Smooth muscle cell (in vitro differentiated cells): ENCODE measurements around the gene CDH3. TPM values are rescaled to one million over a fixed set of nuclear protein-coding genes. Genes with fewer than 3 reads are reported as not detected.

Source experiments
- DNase-seq: peaks from one replicate; lab custom pipeline; 2025; ENCODE audit not compliant: unreplicated experiment; lab: John Stamatoyannopoulos, UW
- H2AFZ ChIP-seq: fragments of 200-600 bp; sonication (generic); 2 replicates; pipeline ENCODE4 v1.6.0; 2016; ENCODE audit warnings: antibody characterized with exemption, low read depth, mild to moderate bottlenecking
- H3F3A ChIP-seq: fragments of 200-600 bp; sonication (generic); 2 replicates; pipeline ENCODE4 v1.6.0; 2017; ENCODE audit warnings: antibody characterized with exemption, low read depth
- H3K27ac ChIP-seq: fragments of 200-600 bp; sonication (generic); 2 replicates; pipeline ENCODE4 v1.5.1; 2016; ENCODE audit warnings: low read depth, mild to moderate bottlenecking
- H3K27me3 ChIP-seq: fragments of 200-600 bp; sonication (generic); 2 replicates; pipeline ENCODE4 v1.6.1; 2016; ENCODE audit warnings: low read depth, mild to moderate bottlenecking
- H3K36me3 ChIP-seq: fragments of 200-600 bp; sonication (generic); 2 replicates; pipeline ENCODE4 v1.5.1; 2016; ENCODE audit warnings: low read depth
- H3K4me1 ChIP-seq: fragments of 200-600 bp; sonication (generic); 2 replicates; pipeline ENCODE4 v1.5.1; 2016; ENCODE audit warnings: low read depth
- H3K4me2 ChIP-seq: fragments of 200-600 bp; sonication (generic); 2 replicates; pipeline ENCODE4 v1.6.0; 2016; ENCODE audit warnings: mild to moderate bottlenecking
- H3K4me3 ChIP-seq: fragments of 200-600 bp; sonication (generic); 2 replicates; pipeline ENCODE4 v1.5.1; 2016; ENCODE audit warnings: mild to moderate bottlenecking
- H3K79me2 ChIP-seq: fragments of 200-600 bp; sonication (generic); 2 replicates; pipeline ENCODE4 v1.6.0; 2016; ENCODE audit warnings: low read depth, mild to moderate bottlenecking
- H3K9ac ChIP-seq: fragments of 200-600 bp; sonication (generic); 2 replicates; pipeline ENCODE4 v1.6.0; 2016; ENCODE audit warnings: low read depth
- H3K9me3 ChIP-seq: fragments of 200-600 bp; sonication (generic); replicated peaks from 2 replicates; pipeline ENCODE4 v1.5.1; 2016; ENCODE audit warnings: low read depth
- H4K20me1 ChIP-seq: fragments of 200-600 bp; sonication (generic); 2 replicates; pipeline ENCODE4 v1.6.0; 2016; ENCODE audit warnings: low read depth
- WGBS: methylation state at CpG from one replicate; pipeline ENCODE4 v1.1.7; 2016; ENCODE audit warnings: low lambda C conversion rate; 5-methylcytosine and 5-hydroxymethylcytosine counted together
- polyA plus RNA-seq: library from polyadenylated mRNA; unstranded; fragments of >200 nt; fragmentation: Nextera tagmentation; extraction: Ambion mirVana; gene quantifications from 2 replicates; pipeline ENCODE4 v1.2.1, GENCODE V29; 2016
- total RNA-seq: library from RNA; depleted of rRNA; stranded (reverse); fragments of >200 nt; gene quantifications from 2 replicates; pipeline ENCODE4 v1.2.3, GENCODE V29; 2014
- TF ChIP-seq, protein P1 (sequence below): fragments of 200-600 bp; sonication (generic); IDR thresholded peaks from 2 replicates; pipeline ENCODE4 v1.5.1; 2017; ENCODE audit warnings: borderline replicate concordance, mild to moderate bottlenecking, antibody characterized with exemption; ENCODE audit not compliant: insufficient read depth, poor library complexity, severe bottlenecking

The CDH3 gene
- total and polyA plus RNA-seq, 2 experiments from 2014 or later: 18.9 to 78.2 TPM

GRCh38 chr16:68658974-68659360 lies 13.9 kb downstream of the CDH3 start:
- Histone ChIP-seq H3K36me3 (no peaks in the 10 kb centered on the region), H3F3A (peaks cover 21% of the 10 kb centered on the region), H4K20me1 (no peaks in the 10 kb centered on the region), H3K9ac (peak overlapping the region; percentile 25), H3K27me3 (no peaks in the 10 kb centered on the region), H2AFZ (no peak overlapping the region), H3K27ac (peak overlapping the region; percentile 74), H3K4me2 (peak overlapping the region; percentile 28), H3K9me3 (no peaks in the 10 kb centered on the region), H3K4me3 (no peak overlapping the region), H3K79me2 (no peaks in the 10 kb centered on the region), H3K4me1 (peaks cover 7% of the 10 kb centered on the region)
- no peak for DNase-seq
- TF ChIP-seq, protein P1, sequence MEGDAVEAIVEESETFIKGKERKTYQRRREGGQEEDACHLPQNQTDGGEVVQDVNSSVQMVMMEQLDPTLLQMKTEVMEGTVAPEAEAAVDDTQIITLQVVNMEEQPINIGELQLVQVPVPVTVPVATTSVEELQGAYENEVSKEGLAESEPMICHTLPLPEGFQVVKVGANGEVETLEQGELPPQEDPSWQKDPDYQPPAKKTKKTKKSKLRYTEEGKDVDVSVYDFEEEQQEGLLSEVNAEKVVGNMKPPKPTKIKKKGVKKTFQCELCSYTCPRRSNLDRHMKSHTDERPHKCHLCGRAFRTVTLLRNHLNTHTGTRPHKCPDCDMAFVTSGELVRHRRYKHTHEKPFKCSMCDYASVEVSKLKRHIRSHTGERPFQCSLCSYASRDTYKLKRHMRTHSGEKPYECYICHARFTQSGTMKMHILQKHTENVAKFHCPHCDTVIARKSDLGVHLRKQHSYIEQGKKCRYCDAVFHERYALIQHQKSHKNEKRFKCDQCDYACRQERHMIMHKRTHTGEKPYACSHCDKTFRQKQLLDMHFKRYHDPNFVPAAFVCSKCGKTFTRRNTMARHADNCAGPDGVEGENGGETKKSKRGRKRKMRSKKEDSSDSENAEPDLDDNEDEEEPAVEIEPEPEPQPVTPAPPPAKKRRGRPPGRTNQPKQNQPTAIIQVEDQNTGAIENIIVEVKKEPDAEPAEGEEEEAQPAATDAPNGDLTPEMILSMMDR: no peak
- WGBS: 83% methylated on average over 1 of the region's 1 CpG

DNA sequence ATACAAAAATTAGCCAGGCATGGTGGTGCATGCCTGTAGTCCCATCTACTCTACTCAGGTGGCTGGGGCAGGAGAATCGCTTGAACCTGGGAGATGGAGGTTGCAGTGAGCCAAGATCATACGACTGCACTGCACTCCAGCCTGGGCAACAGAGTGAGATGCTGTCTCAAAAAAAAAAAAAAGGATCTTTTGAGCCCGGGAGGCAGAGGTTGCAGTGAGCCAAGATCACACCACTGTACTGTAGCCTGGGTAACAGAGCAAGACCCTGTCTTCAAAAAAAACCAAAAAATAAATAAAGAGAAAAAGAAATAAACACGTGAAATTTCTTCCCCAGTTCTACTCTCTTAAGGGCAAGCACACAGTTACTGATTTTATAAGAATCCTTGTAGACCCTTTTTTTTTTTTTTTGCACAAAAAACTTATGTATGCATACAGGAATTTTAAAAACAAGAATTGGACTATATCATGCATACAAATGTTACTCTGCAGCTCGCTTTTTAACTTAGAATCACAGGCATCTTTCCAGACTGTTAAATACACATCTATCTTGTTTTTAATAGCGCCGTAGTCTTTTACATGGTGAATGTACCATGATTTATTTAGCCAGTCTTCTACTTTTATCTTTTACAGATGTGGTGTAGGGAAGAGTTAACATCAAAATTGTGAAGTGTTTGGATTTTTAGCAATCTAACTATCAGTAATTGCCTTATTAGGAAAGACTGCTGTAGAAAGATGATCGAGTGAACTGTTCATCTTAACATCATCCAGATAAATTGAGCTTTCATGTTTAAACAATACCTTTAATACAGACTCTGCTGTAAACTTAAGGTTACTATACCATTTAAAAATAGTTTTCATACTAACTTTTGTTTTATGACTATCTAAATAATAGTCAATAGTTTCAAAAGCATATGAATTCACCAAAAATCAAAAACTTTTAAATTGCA lies 14.6 kb downstream of the CDH3 start:
- Histone ChIP-seq H3K4me2 (peak overlapping the region; percentile 28), H3K79me2 (no peaks in the 10 kb centered on the region), H3K9ac (peak overlapping the region; percentile 25), H3K9me3 (no peaks in the 10 kb centered on the region), H3K27ac (peak overlapping the region; percentile 74), H3K4me1 (peaks cover 7% of the 10 kb centered on the region), H3K27me3 (no peaks in the 10 kb centered on the region), H3K4me3 (no peak overlapping the region), H3K36me3 (no peaks in the 10 kb centered on the region), H2AFZ (no peak overlapping the region), H3F3A (peaks cover 21% of the 10 kb centered on the region), H4K20me1 (no peaks in the 10 kb centered on the region)
- WGBS: 67% methylated on average over 8 of the region's 8 CpGs
- TF ChIP-seq, protein P1: no peak
- DNase-seq: no peak

DNA sequence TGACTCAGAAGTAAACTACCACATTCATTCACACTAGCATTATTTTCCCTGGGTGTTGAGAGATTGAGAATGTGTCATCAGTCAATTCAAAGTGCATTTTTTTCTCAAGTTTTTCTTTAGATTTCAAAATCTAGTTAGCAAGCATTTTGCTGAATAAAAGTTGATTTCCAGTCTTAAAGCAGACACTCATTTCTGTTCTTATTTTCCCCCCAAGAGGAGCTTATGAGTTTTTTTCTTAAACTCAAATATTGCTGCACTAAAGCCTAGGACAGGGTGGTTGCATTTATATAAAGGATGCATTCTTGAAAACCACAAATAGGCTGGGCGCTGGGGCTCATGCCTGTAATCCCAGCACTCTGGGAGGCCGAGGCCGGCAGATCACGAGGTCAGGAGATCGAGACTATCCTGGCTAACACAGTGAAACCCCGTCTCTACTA lies 15.3 kb downstream of the CDH3 start:
- no peak overlapping the region for H3K9ac ChIP-seq
- no peak for DNase-seq
- 22% methylated on average over 6 of the region's 6 CpGs for WGBS
- H3K79me2 ChIP-seq: no peaks in the 10 kb centered on the region
- TF ChIP-seq, protein P1: no peak
- H3K36me3 ChIP-seq: no peaks in the 10 kb centered on the region
- H3K4me2 ChIP-seq: peak overlapping the region; percentile 2
- no peak overlapping the region for H2AFZ ChIP-seq
- H4K20me1 ChIP-seq: no peaks in the 10 kb centered on the region
- peak overlapping the region; percentile 74 for H3K27ac ChIP-seq
- peaks cover 21% of the 10 kb centered on the region for H3F3A ChIP-seq
- H3K4me3 ChIP-seq: no peak overlapping the region
- H3K9me3 ChIP-seq: no peaks in the 10 kb centered on the region
- no peaks in the 10 kb centered on the region for H3K27me3 ChIP-seq
- H3K4me1 ChIP-seq: peaks cover 7% of the 10 kb centered on the region

DNA sequence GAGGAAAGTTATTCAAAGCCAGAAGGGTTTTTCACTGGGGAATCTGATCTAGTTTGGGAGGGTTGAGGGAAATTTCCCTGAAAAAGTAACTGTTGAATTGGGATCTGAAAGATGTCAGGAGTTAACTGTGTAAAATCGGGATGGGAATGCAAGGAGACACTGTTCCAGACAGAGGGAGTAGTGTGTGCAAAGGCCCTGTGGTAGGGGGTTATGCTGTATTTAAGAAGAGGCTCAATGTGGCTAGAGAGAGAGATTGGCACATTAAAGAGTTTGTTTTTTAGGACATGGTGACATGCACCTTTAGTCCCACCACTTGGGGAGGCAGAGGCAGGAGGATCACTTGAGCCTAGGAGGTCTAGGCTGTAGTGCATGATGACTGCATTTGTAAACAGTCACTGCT lies 16.9 kb downstream of the CDH3 start:
- TF ChIP-seq, protein P1: no peak
- no peaks in the 10 kb centered on the region for H4K20me1 ChIP-seq
- no peak overlapping the region for H3K4me3 ChIP-seq
- H3K36me3 ChIP-seq: no peaks in the 10 kb centered on the region
- 96% methylated on average over 1 of the region's 1 CpG for WGBS
- H3K27ac ChIP-seq: no peak overlapping the region
- no peak overlapping the region for H2AFZ ChIP-seq
- no peak overlapping the region for H3K9ac ChIP-seq
- peaks cover 7% of the 10 kb centered on the region for H3K4me1 ChIP-seq
- no peaks in the 10 kb centered on the region for H3K79me2 ChIP-seq
- peaks cover 21% of the 10 kb centered on the region for H3F3A ChIP-seq
- no peaks in the 10 kb centered on the region for H3K9me3 ChIP-seq
- no peaks in the 10 kb centered on the region for H3K27me3 ChIP-seq
- H3K4me2 ChIP-seq: no peak overlapping the region
- no peak for DNase-seq
